Coronary artery (tissue), 2 donors: Measurements from ENCODE around the gene GRPEL1.

Source experiments
- DNase-seq: peaks from one replicate; pipeline ENCODE4 v3.0.0-alpha.2; 2017; ENCODE audit warnings: low spot score
- H3K27ac ChIP-seq, 2 donors: fragments of 200-600 bp; sonication (generic); one replicate each; pipeline ENCODE4 v1.5.1; 2016 to 2019
- H3K4me3 ChIP-seq: fragments of 200-600 bp; sonication (generic); 2 replicates; pipeline ENCODE4 v1.5.1; 2016; ENCODE audit warnings: mild to moderate bottlenecking, moderate library complexity
- CTCF ChIP-seq: fragments of 200-600 bp; sonication (generic); IDR thresholded peaks from one replicate; pipeline ENCODE4 v1.5.1; 2019; ENCODE audit warnings: antibody characterized with exemption

Gene GRPEL1

DNA sequence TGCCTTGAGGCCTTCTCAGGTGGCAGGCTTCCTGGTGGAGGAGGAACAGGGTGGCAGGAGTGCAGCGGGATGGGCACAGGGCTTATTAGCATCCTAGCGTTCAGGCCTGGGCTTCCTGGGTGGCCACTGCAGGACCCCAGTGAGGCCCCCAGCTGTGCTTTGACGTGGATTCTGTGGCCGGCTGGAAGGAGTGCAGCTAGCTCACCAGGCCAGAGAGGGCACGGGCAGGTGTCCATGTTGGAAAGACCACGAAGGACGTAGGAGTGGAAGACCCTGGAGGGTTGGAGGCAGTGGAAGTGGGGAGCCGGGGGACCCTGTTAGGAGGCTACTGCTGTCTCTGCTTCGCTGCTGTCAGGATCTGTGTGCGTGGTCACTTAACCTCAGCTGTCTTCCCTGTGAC is 37.9 kb downstream of the GRPEL1 start:
- DNase-seq: no peak
- no peak for TF ChIP-seq CTCF
- H3K4me3 ChIP-seq: no peak overlapping the region
- H3K27ac ChIP-seq: no peak overlapping the region

- TF ChIP-seq CTCF: no peak
- H3K4me3 ChIP-seq: no peak overlapping the region
- DNase-seq: no peak
- no peak overlapping the region for H3K27ac ChIP-seq
Measured at GRCh38 chr4:7029212-7029611, 38.7 kb downstream of the GRPEL1 start.

- Histone ChIP-seq H3K27ac (no peak overlapping the region), H3K4me3 (no peak overlapping the region)
- no peak for TF ChIP-seq CTCF
- no peak for DNase-seq
Measured at GRCh38 chr4:7027913-7028312, 40.0 kb downstream of the GRPEL1 start.

- no peak overlapping the region for H3K27ac ChIP-seq
- H3K4me3 ChIP-seq: no peak overlapping the region
- TF ChIP-seq CTCF: no peak
- DNase-seq: no peak
Measured at GRCh38 chr4:7027284-7027683, 40.6 kb downstream of the GRPEL1 start.

- no peak overlapping the region for H3K27ac ChIP-seq
- TF ChIP-seq CTCF: no peak
- DNase-seq: no peak
Measured at GRCh38 chr4:7026107-7026506, 41.8 kb downstream of the GRPEL1 start.

GRCh38 chr4:7025040-7025602 is 42.7 kb downstream of the GRPEL1 start:
- H3K27ac ChIP-seq: no peak overlapping the region
- DNase-seq: no peak
- no peak overlapping the region for H3K4me3 ChIP-seq
- TF ChIP-seq CTCF: no peak

More at GRCh38 chr4:7026107-7026506, 41.8 kb downstream of the GRPEL1 start:
- no peak overlapping the region for H3K4me3 ChIP-seq

DNA sequence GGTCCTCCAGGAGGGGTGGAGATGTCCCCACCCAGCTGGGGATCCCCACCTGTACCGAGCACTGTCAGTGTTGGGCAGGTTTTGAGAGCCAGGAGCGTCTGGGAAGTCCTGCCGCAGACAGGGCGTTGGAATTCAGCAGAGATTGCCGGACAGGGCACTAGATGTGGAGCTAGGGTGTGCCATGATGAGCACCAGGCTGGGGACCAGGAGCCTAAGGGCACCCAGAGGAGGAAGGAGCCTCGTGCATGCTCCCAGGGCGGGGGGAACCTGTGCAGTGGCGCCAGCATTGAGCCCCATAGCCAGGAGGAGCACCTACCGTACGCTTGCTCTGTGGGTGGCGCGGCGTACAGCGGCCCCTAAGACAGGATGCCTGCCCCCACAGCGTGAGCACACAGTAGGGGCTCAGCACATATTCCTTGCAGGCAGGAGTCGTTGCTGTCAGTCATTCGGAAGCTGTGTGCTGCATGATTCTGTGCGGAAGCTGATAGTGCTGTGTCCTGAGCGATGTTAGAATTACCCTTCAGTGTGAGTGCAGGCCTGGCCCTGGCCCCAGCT is 43.5 kb downstream of the GRPEL1 start:
- Histone ChIP-seq H3K4me3 (no peak overlapping the region), H3K27ac (no peak overlapping the region)
- TF ChIP-seq CTCF: no peak
- no peak for DNase-seq
